HCT116 (cell line): ENCODE data around the gene CREG1.

Source experiments
- CEBPB ChIP-seq: IDR thresholded peaks from 2 replicates; pipeline ENCODE4 v1.6.1; 2012; ENCODE audit warnings: low read depth
- RAD21 ChIP-seq: IDR thresholded peaks from 2 replicates; pipeline ENCODE4 v1.6.1; 2012; ENCODE audit warnings: low read depth, mild to moderate bottlenecking
- TF ChIP-seq, protein P1 (sequence below), 3 experiments: fragments of 200-600 bp in 1 of 3; sonication (generic) in 1 of 3; IDR thresholded peaks in 2 of 3; conservative IDR thresholded peaks in 1 of 3; 2 replicates each; pipeline ENCODE4 v1.5.1; 2012 to 2017; ENCODE audit warnings: low read depth in 2 of 3, low read length in 2 of 3, antibody characterized with exemption in 1 of 3, borderline replicate concordance in 1 of 3, control low read depth in 1 of 3, mild to moderate bottlenecking in 1 of 3, mixed read lengths in 1 of 3, mixed run types in 1 of 3, moderate library complexity in 1 of 3; ENCODE audit not compliant: insufficient read depth in 1 of 3
- TF ChIP-seq, protein P2 (sequence below): IDR thresholded peaks from 2 replicates; pipeline ENCODE4 v1.6.1; 2012; ENCODE audit warnings: low read depth
- TF ChIP-seq, protein P3 (sequence below): IDR thresholded peaks from 2 replicates; pipeline ENCODE4 v1.6.1; 2012

DNA sequence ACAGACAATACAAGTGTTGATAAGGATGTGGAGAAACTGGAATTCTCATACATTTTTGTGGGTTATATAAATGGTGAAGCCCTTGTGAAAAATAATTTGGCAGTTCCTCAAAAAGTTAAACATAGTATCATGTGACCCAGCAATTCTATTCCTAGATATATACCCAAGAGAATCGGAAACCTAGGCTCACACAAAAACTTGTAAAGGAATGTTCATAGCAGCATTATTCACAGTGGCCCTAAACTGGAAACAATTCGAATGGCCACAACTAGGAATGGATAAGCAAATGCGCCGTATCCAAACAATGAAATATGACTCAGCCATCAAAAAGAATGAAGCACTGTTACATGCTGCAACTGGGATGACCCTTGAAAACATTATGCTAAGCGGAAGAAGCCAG, 31.3 kb downstream of the CREG1 start:
- TF ChIP-seq, protein P1, sequence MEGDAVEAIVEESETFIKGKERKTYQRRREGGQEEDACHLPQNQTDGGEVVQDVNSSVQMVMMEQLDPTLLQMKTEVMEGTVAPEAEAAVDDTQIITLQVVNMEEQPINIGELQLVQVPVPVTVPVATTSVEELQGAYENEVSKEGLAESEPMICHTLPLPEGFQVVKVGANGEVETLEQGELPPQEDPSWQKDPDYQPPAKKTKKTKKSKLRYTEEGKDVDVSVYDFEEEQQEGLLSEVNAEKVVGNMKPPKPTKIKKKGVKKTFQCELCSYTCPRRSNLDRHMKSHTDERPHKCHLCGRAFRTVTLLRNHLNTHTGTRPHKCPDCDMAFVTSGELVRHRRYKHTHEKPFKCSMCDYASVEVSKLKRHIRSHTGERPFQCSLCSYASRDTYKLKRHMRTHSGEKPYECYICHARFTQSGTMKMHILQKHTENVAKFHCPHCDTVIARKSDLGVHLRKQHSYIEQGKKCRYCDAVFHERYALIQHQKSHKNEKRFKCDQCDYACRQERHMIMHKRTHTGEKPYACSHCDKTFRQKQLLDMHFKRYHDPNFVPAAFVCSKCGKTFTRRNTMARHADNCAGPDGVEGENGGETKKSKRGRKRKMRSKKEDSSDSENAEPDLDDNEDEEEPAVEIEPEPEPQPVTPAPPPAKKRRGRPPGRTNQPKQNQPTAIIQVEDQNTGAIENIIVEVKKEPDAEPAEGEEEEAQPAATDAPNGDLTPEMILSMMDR (IDR thresholded peaks at IDR 0.05 in 2 of 3, conservative IDR thresholded peaks at IDR 0.05 in 1 of 3; ENCODE audit: borderline replicate concordance in 1 of 3, insufficient read depth in 1 of 3, low read depth in 2 of 3, low read length in 2 of 3): no peak
- TF ChIP-seq RAD21 (no peak), CEBPB (no peak)
- TF ChIP-seq, protein P2, sequence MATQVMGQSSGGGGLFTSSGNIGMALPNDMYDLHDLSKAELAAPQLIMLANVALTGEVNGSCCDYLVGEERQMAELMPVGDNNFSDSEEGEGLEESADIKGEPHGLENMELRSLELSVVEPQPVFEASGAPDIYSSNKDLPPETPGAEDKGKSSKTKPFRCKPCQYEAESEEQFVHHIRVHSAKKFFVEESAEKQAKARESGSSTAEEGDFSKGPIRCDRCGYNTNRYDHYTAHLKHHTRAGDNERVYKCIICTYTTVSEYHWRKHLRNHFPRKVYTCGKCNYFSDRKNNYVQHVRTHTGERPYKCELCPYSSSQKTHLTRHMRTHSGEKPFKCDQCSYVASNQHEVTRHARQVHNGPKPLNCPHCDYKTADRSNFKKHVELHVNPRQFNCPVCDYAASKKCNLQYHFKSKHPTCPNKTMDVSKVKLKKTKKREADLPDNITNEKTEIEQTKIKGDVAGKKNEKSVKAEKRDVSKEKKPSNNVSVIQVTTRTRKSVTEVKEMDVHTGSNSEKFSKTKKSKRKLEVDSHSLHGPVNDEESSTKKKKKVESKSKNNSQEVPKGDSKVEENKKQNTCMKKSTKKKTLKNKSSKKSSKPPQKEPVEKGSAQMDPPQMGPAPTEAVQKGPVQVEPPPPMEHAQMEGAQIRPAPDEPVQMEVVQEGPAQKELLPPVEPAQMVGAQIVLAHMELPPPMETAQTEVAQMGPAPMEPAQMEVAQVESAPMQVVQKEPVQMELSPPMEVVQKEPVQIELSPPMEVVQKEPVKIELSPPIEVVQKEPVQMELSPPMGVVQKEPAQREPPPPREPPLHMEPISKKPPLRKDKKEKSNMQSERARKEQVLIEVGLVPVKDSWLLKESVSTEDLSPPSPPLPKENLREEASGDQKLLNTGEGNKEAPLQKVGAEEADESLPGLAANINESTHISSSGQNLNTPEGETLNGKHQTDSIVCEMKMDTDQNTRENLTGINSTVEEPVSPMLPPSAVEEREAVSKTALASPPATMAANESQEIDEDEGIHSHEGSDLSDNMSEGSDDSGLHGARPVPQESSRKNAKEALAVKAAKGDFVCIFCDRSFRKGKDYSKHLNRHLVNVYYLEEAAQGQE: no peak
- TF ChIP-seq, protein P3, sequence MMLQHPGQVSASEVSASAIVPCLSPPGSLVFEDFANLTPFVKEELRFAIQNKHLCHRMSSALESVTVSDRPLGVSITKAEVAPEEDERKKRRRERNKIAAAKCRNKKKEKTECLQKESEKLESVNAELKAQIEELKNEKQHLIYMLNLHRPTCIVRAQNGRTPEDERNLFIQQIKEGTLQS: no peak
